NT2/D1 (cell line): ENCODE results near the gene CCDC57.

Experiments
- DNase-seq: peaks from one replicate; pipeline ENCODE4 v3.0.0-alpha.2; 2011; ENCODE audit warnings: low read depth, low spot score
- H3K27me3 ChIP-seq: 2 replicates; pipeline ENCODE4 v1.6.0; 2011; ENCODE audit warnings: mild to moderate bottlenecking; ENCODE audit not compliant: insufficient read length, insufficient read depth
- H3K36me3 ChIP-seq: 2 replicates; pipeline ENCODE4 v1.6.1; 2011; ENCODE audit warnings: mild to moderate bottlenecking, low read length, mixed read lengths; ENCODE audit not compliant: insufficient read depth, insufficient read length
- H3K4me1 ChIP-seq: 2 replicates; pipeline ENCODE4 v1.5.1; 2011; ENCODE audit not compliant: insufficient read depth, insufficient read length
- H3K4me3 ChIP-seq: 2 replicates; pipeline ENCODE4 v1.5.1; 2011; ENCODE audit warnings: low read depth; ENCODE audit not compliant: insufficient read length
- H3K9ac ChIP-seq: 2 replicates; pipeline ENCODE4 v1.6.0; 2011; ENCODE audit warnings: low read depth; ENCODE audit not compliant: insufficient read length
- H3K9me3 ChIP-seq: 2 replicates; pipeline ENCODE4 v1.5.1; 2011; ENCODE audit warnings: mild to moderate bottlenecking, low read length; ENCODE audit not compliant: insufficient read depth
- SUZ12 ChIP-seq: IDR thresholded peaks from 2 replicates; pipeline ENCODE4 v1.6.1; 2011; ENCODE audit not compliant: insufficient read length, insufficient read depth; ENCODE audit errors: extremely low read depth
- YY1 ChIP-seq: IDR thresholded peaks from 2 replicates; pipeline ENCODE4 v1.6.1; 2011; ENCODE audit not compliant: insufficient read length, insufficient read depth
- ZNF274 ChIP-seq: IDR thresholded peaks from 2 replicates; pipeline ENCODE4 v1.6.1; 2011; ENCODE audit warnings: mild to moderate bottlenecking, low read depth, low read length

The CCDC57 gene

DNA sequence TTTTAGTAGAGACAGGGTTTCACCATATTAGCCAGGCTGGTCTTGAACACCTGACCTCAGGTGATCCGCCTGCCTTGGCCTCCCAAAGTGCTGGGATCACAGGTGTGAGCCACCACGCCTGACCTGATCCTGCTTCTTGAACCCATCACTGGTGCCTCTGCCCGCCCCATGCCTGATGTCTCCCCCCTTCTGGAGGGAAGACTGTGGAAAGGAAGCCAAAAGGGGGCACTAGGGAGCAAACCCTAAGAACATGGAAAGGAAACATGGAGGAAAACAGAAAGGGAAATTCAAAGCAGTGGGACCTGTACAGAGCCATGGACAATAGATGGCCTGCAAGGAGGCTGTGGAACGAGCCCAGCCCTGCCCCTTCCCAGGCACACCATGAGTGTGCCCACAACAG lies 83.5 kb downstream of the CCDC57 start:
- H3K27me3 ChIP-seq = no peaks in the 10 kb centered on the region
- H3K4me3 ChIP-seq = no peak overlapping the region
- no peaks in the 10 kb centered on the region for H3K9me3 ChIP-seq
- H3K4me1 ChIP-seq = peaks cover 14% of the 10 kb centered on the region
- no peak overlapping the region for H3K9ac ChIP-seq
- peaks cover 20% of the 10 kb centered on the region for H3K36me3 ChIP-seq
- no peak for DNase-seq
- no peak for TF ChIP-seq ZNF274
- TF ChIP-seq YY1 = no peak
- no peak for TF ChIP-seq SUZ12

DNA sequence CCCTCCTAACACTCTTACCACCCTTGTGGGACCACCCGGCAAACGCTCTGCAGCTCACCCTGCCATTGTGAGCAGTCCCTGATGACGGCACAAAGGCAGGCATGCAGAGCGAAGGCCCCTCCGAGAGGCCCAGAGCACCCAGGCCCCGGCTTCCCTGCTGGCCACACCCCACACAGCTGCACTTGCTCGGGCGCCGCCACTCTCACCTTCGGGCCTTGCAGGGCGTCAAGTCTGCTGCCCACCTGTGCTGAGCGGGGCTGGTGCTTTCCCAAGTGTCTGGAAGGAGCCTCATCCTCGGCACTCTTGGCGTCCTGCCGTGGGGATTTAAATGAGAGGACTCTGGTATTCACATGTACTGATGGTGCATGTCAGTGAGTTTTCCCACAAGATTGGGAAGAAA lies 84.4 kb downstream of the CCDC57 start:
- TF ChIP-seq YY1 (no peak), SUZ12 (no peak), ZNF274 (no peak)
- no peaks in the 10 kb centered on the region for H3K9me3 ChIP-seq
- H3K9ac ChIP-seq = peak overlapping the region; percentile 18
- H3K4me3 ChIP-seq = no peak overlapping the region
- H3K4me1 ChIP-seq = peaks cover 15% of the 10 kb centered on the region
- no peak for DNase-seq
- H3K36me3 ChIP-seq = peaks cover 21% of the 10 kb centered on the region
- no peaks in the 10 kb centered on the region for H3K27me3 ChIP-seq

DNA sequence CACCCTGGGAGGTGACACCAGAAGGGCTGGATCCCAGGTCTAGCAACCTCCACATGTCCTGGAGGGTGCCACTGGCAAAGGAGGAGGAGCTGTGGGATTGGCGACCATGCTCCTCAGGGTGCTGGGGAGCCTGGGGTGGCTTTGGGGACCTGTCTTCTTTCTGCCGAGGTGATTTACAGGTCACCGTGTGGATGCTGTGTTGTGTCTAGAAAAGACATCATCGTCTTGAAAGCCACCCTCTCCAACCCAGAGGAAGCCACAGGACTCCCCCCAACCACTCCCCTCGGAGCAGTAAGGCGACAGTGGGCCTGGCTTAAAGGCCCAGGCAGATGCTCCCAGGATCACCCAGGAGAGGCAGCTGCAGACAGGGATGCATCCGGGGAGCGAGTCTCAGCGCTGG lies 84.9 kb downstream of the CCDC57 start:
- Histone ChIP-seq H3K36me3 (peaks cover 23% of the 10 kb centered on the region), H3K4me1 (peaks cover 15% of the 10 kb centered on the region), H3K9me3 (no peaks in the 10 kb centered on the region), H3K9ac (peak overlapping the region; percentile 18), H3K27me3 (no peaks in the 10 kb centered on the region), H3K4me3 (no peak overlapping the region)
- TF ChIP-seq ZNF274 (no peak), YY1 (no peak), SUZ12 (no peak)
- DNase-seq = no peak

DNA sequence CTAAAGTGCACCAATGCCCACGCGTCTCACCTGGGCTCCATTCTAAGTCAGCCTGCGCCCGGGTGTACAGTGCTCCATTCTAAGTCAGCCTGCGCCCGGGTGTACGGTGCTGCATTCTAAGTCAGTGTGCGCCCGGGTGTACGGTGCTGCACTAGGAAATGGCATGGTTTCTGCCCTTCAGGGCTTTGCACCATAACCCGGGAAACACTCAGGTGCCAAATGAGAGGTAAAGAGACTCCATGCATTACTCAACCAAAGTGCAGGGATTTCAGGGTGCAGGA lies 85.4 kb downstream of the CCDC57 start:
- no peak overlapping the region for H3K4me3 ChIP-seq
- peaks cover 25% of the 10 kb centered on the region for H3K36me3 ChIP-seq
- TF ChIP-seq ZNF274 = no peak
- TF ChIP-seq YY1 = no peak
- TF ChIP-seq SUZ12 = no peak
- H3K27me3 ChIP-seq = no peaks in the 10 kb centered on the region
- H3K4me1 ChIP-seq = peaks cover 15% of the 10 kb centered on the region
- no peak for DNase-seq
- H3K9ac ChIP-seq = no peak overlapping the region
- no peaks in the 10 kb centered on the region for H3K9me3 ChIP-seq

- TF ChIP-seq SUZ12 (no peak), YY1 (no peak), ZNF274 (no peak)
- no peak overlapping the region for H3K9ac ChIP-seq
- H3K36me3 ChIP-seq = peaks cover 27% of the 10 kb centered on the region
- H3K4me3 ChIP-seq = no peak overlapping the region
- H3K9me3 ChIP-seq = no peaks in the 10 kb centered on the region
- peaks cover 16% of the 10 kb centered on the region for H3K4me1 ChIP-seq
- no peaks in the 10 kb centered on the region for H3K27me3 ChIP-seq
- no peak for DNase-seq
These were observed 85.9 kb downstream of the CCDC57 start for GRCh38 chr17:82126556-82127314.

- no peak overlapping the region for H3K9ac ChIP-seq
- TF ChIP-seq SUZ12 = no peak
- no peak for TF ChIP-seq YY1
- peaks cover 22% of the 10 kb centered on the region for H3K4me1 ChIP-seq
- H3K36me3 ChIP-seq = peaks cover 34% of the 10 kb centered on the region
- H3K4me3 ChIP-seq = no peak overlapping the region
- no peaks in the 10 kb centered on the region for H3K9me3 ChIP-seq
- no peaks in the 10 kb centered on the region for H3K27me3 ChIP-seq
- DNase-seq = no peak
These were observed 88.5 kb downstream of the CCDC57 start for GRCh38 chr17:82124101-82124500.

DNA sequence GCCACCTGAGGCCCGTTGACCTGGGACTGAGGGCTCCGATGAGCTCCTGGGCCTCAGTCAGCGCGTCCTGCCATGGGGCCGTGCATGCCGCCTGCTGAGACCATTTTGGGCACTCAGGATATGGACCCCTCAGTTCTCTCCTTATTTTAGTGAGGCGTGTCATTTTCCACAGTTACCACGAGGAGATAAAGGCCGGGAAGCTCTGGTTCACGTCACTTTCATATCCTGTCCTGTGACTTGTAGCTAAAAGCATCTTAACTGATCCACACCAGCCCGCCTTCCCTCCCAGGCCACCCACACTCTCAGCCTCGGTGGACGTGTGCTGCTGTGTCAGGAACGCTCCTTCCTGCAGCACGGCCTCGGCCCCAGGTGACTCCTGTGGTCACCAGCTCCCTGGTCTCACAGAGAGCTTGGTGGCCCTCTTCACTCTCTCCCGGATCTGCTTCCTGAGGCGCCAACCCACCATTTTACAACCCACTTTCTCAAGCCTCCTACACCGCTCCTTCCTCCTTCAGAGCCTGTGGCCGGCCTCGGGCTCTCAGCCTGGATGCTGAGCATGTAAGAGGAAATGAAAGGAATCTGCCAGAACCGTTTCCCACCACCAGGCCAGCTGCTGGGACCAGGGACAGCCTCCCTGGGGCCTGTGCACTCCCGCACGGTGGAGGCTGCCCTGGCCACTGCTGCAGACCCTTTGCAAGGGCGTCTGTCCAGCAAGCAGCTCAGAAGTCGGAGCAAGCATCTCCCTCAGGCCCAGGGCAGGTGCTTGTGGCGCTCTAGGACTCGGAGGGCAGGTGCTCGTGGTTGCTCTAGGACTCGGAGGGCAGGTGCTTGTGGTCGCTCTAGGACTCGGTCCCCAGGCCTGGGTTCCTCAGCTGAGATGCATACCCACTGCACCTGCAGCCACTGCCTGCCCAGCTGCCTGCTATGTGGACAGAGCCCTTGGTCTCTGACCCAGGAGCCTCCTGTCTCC lies 90.7 kb downstream of the CCDC57 start:
- H3K9me3 ChIP-seq = no peaks in the 10 kb centered on the region
- H3K36me3 ChIP-seq = peaks cover 21% of the 10 kb centered on the region
- H3K27me3 ChIP-seq = no peaks in the 10 kb centered on the region
- H3K9ac ChIP-seq = peak overlapping the region; percentile 37
- no peak overlapping the region for H3K4me3 ChIP-seq
- H3K4me1 ChIP-seq = peaks cover 22% of the 10 kb centered on the region
- DNase-seq = no peak
- TF ChIP-seq SUZ12 (no peak), ZNF274 (no peak), YY1 (no peak)
